CD4-positive, alpha-beta memory T cell (primary cell): ENCODE results near the gene KIAA1217. TPM values are rescaled to one million over a fixed set of nuclear protein-coding genes. Genes with fewer than 3 reads are reported as not detected.

Experiments used
- CTCF ChIA-PET: fragments of 350-600 bp; sonication (Branson Sonifier 250); formaldehyde crosslinking; loops from one replicate; lab custom pipeline; 2021; ENCODE audit warnings: inconsistent platforms; ENCODE audit not compliant: partially characterized antibody; lab: Charles Lee
- POLR2A ChIA-PET: fragments of 350-600 bp; sonication (Branson Sonifier 250); formaldehyde crosslinking; loops from one replicate; lab custom pipeline; 2021; ENCODE audit not compliant: partially characterized antibody; lab: Charles Lee
- DNase-seq, 5 donors: peaks; one replicate each; pipeline versions ENCODE4 v3.0.0 to v3.0.0-alpha.2; 2020 to 2022; ENCODE audit warnings: mixed read lengths in 1 of 5
- H3K27ac ChIP-seq: one replicate; pipeline ENCODE4 v1.7.0; 2013; ENCODE audit warnings: low read depth, low read length
- H3K27me3 ChIP-seq: 2 replicates; pipeline ENCODE4 v1.7.0; 2013; ENCODE audit warnings: mild to moderate bottlenecking, low read length, moderate library complexity; ENCODE audit not compliant: insufficient read depth
- H3K36me3 ChIP-seq: 2 replicates; pipeline ENCODE4 v1.7.0; 2013; ENCODE audit warnings: mild to moderate bottlenecking, low read length, moderate library complexity; ENCODE audit not compliant: insufficient read depth
- H3K4me1 ChIP-seq: 2 replicates; pipeline ENCODE4 v1.7.0; 2013; ENCODE audit warnings: mild to moderate bottlenecking, low read length, moderate library complexity; ENCODE audit not compliant: insufficient read depth
- H3K4me3 ChIP-seq, 2 donors: one replicate each; pipeline ENCODE4 v1.7.0; 2013; ENCODE audit warnings: low read length in 2 of 2, mild to moderate bottlenecking in 1 of 2
- H3K9me3 ChIP-seq, 2 donors: one replicate each; pipeline ENCODE4 v1.7.0; 2013; ENCODE audit warnings: low read length in 2 of 2, control low read depth in 1 of 2; ENCODE audit not compliant: control insufficient read depth in 1 of 2
- H3K27ac Mint-ChIP-seq, 7 donors: one replicate each; pipeline ENCODE4 v1.8.0; 2020 to 2021; ENCODE audit warnings: mixed read lengths in 7 of 7, mild to moderate bottlenecking in 6 of 7, inconsistent platforms in 3 of 7, moderate library complexity in 3 of 7
- H3K27me3 Mint-ChIP-seq, 2 donors: one replicate each; pipeline ENCODE4 v1.8.0; 2020 to 2021; ENCODE audit warnings: mixed read lengths in 2 of 2
- H3K36me3 Mint-ChIP-seq, 2 donors: one replicate each; pipeline ENCODE4 v1.8.0; 2020 to 2021; ENCODE audit warnings: mixed read lengths in 2 of 2, inconsistent platforms in 1 of 2, mild to moderate bottlenecking in 1 of 2
- H3K4me1 Mint-ChIP-seq, 4 donors: one replicate each; pipeline ENCODE4 v1.8.0; 2020 to 2021; ENCODE audit warnings: mixed read lengths in 4 of 4, mild to moderate bottlenecking in 1 of 4
- H3K4me3 Mint-ChIP-seq, 8 donors: one replicate each; pipeline ENCODE4 v1.8.0; 2020 to 2021; ENCODE audit warnings: mixed read lengths in 8 of 8, mild to moderate bottlenecking in 7 of 8, moderate library complexity in 6 of 8, inconsistent platforms in 3 of 8
- H3K9me3 Mint-ChIP-seq, 8 donors: one replicate each; pipeline ENCODE4 v1.8.0; 2020 to 2021; ENCODE audit warnings: mixed read lengths in 8 of 8, mild to moderate bottlenecking in 5 of 8, inconsistent platforms in 3 of 8, moderate library complexity in 1 of 8
- intact Hi-C: fragments of 100-400 bp; cut with micrococcal nuclease; formaldehyde crosslinking; loops from one replicate; pipeline ENCODE4 v1.15.1; 2023
- polyA plus RNA-seq, 2 donors: library from polyadenylated mRNA; unstranded; fragments of 300-500 nt; fragmentation: Illumina TruSeq; gene quantifications; one replicate each; pipeline ENCODE4 v1.2.3, GENCODE V29; 2021
- total RNA-seq, 2 experiments: library from RNA; stranded (reverse); gene quantifications; one replicate each; pipeline ENCODE4 v1.2.3, GENCODE V29; 2021

Gene KIAA1217
- total and polyA plus RNA-seq, 4 experiments from 2014 or later: 0.69 to 0.75 (median 0.70) TPM; not detected in 1

GRCh38 chr10:24531439-24531838 lies 322.5 kb downstream of the KIAA1217 start:
- Mint-ChIP-seq H3K27me3 (peaks cover 0 to 1% of the 10 kb centered on the region in 2 donors), H3K4me3 (no peak overlapping the region), H3K27ac (no peak overlapping the region), H3K36me3 (no peaks in the 10 kb centered on the region), H3K4me1 (no peaks in the 10 kb centered on the region), H3K9me3 (peaks cover 0 to 4% (median 0%) of the 10 kb centered on the region in 8 donors)
- ChIA-PET POLR2A (no interaction called here), CTCF (interaction anchor here (1.3 kb wide), 1 partner anchor 13 kb away, joined by 3 read pairs; no protein-coding TSS in a partner anchor)
- Histone ChIP-seq H3K36me3 (no peaks in the 10 kb centered on the region), H3K4me1 (no peaks in the 10 kb centered on the region), H3K4me3 (no peak overlapping the region), H3K27me3 (no peaks in the 10 kb centered on the region), H3K27ac (no peak overlapping the region), H3K9me3 (no peaks in the 10 kb centered on the region)
- DNase-seq: no peak
- intact Hi-C loops: no loop called here

DNA sequence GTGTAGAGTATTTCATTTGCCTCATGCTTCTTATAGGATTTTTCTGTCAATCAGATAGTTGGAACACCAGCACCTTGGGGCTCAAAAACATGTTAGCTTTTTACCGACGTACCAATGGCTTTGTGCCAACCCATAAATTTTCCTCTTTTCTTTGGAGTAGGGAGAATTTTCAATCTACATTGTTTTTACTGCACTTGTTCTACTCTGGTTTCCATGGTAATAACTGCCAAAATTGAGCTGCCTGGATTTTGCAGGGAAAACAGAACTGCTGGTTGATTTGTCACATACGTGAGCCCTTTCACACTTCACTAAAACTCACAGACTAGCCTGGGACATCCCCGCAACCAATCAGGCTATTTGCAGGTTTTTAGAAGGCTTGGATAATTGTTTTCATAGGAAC lies 325.0 kb downstream of the KIAA1217 start:
- Mint-ChIP-seq H3K4me1 (no peaks in the 10 kb centered on the region), H3K27ac (no peak overlapping the region), H3K4me3 (no peak overlapping the region), H3K36me3 (no peaks in the 10 kb centered on the region), H3K9me3 (peaks cover 0 to 4% (median 0%) of the 10 kb centered on the region in 8 donors), H3K27me3 (peaks cover 0 to 1% of the 10 kb centered on the region in 2 donors)
- no peak overlapping the region for H3K4me3 ChIP-seq
- ChIA-PET CTCF (no interaction called here), POLR2A (no interaction called here)
- H3K9me3 ChIP-seq: no peaks in the 10 kb centered on the region
- intact Hi-C loops: no loop called here
- H3K36me3 ChIP-seq: no peaks in the 10 kb centered on the region
- no peaks in the 10 kb centered on the region for H3K27me3 ChIP-seq
- no peak for DNase-seq
- H3K4me1 ChIP-seq: no peaks in the 10 kb centered on the region
- no peak overlapping the region for H3K27ac ChIP-seq

DNA sequence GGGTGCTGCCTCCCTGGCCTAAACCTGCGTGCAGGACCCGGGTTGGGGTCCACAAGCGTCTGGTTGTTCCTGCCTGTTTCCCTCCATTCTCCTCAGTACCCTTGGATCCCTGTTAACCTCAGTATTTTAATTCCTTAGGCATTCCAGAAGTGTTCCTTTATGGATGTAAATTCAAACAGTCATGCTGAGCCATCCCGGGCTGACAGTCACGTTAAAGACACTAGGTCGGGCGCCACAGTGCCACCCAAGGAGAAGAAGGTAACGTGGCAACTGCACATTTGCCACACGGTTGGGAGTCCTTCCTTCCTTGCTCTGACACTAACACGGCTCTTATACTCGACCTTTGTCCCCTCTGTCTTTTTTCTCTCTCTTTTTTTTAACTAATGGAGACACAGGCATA lies 327.7 kb downstream of the KIAA1217 start:
- Histone ChIP-seq H3K9me3 (no peaks in the 10 kb centered on the region), H3K36me3 (no peaks in the 10 kb centered on the region), H3K4me1 (no peaks in the 10 kb centered on the region), H3K4me3 (no peak overlapping the region), H3K27ac (no peak overlapping the region), H3K27me3 (no peaks in the 10 kb centered on the region)
- no peak for DNase-seq
- Mint-ChIP-seq H3K36me3 (no peaks in the 10 kb centered on the region), H3K9me3 (peaks cover 0 to 4% (median 0%) of the 10 kb centered on the region in 8 donors), H3K27ac (no peak overlapping the region), H3K4me1 (no peaks in the 10 kb centered on the region), H3K27me3 (no peaks in the 10 kb centered on the region), H3K4me3 (no peak overlapping the region)
- ChIA-PET POLR2A (no interaction called here), CTCF (no interaction called here)
- intact Hi-C loops: no loop called here

DNA sequence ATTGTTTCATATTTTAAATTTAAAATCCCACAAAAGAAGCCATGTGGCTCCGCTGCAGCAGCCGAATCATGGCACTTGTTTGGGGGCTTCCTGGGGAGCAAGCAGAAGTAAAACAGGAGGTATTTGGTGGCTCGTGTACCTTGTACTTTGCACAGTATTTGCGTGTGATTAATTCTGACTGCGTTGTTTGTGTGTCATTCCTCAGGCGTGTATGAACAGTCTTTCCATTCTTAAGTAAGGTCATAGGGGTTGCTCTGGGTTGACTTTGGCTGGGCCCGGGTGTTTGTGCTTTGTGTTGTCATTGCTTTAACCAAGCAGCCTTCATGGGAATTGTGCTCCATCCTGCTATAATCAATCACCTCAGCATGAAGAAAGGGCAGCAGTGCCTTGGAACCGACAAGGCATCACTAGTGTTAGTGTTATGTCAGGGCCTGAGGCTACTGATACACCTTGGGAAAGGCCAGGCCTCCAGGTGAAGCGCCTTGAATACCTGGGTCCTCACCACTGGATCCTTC lies 332.4 kb downstream of the KIAA1217 start:
- Histone ChIP-seq H3K36me3 (no peaks in the 10 kb centered on the region), H3K27me3 (no peaks in the 10 kb centered on the region), H3K27ac (no peak overlapping the region), H3K9me3 (no peaks in the 10 kb centered on the region), H3K4me3 (no peak overlapping the region), H3K4me1 (no peaks in the 10 kb centered on the region)
- Mint-ChIP-seq H3K36me3 (no peaks in the 10 kb centered on the region), H3K9me3 (no peaks in the 10 kb centered on the region), H3K4me3 (no peak overlapping the region), H3K27ac (no peak overlapping the region), H3K27me3 (peaks cover 0 to 2% of the 10 kb centered on the region in 2 donors), H3K4me1 (no peaks in the 10 kb centered on the region)
- ChIA-PET CTCF (no interaction called here), POLR2A (no interaction called here)
- intact Hi-C loops: no loop called here
- no peak for DNase-seq

GRCh38 chr10:24542314-24543270 lies 333.7 kb downstream of the KIAA1217 start:
- Mint-ChIP-seq H3K36me3 (no peaks in the 10 kb centered on the region), H3K4me1 (no peaks in the 10 kb centered on the region), H3K4me3 (no peak overlapping the region), H3K27ac (no peak overlapping the region), H3K27me3 (peaks cover 0 to 2% of the 10 kb centered on the region in 2 donors), H3K9me3 (no peaks in the 10 kb centered on the region)
- Histone ChIP-seq H3K4me3 (no peak overlapping the region), H3K27me3 (no peaks in the 10 kb centered on the region), H3K9me3 (no peaks in the 10 kb centered on the region), H3K36me3 (no peaks in the 10 kb centered on the region), H3K27ac (no peak overlapping the region), H3K4me1 (no peaks in the 10 kb centered on the region)
- no peak for DNase-seq
- POLR2A ChIA-PET: no interaction called here
- CTCF ChIA-PET: no interaction called here
- intact Hi-C loops: no loop called here

- CTCF ChIA-PET: no interaction called here
- H3K27ac ChIP-seq: no peak overlapping the region
- H3K36me3 ChIP-seq: no peaks in the 10 kb centered on the region
- no peaks in the 10 kb centered on the region for H3K27me3 ChIP-seq
- no peaks in the 10 kb centered on the region for H3K4me1 Mint-ChIP-seq
- H3K9me3 ChIP-seq: no peaks in the 10 kb centered on the region
- H3K4me3 ChIP-seq: no peak overlapping the region
- no peak for DNase-seq
- H3K9me3 Mint-ChIP-seq: no peaks in the 10 kb centered on the region
- H3K4me3 Mint-ChIP-seq: no peak overlapping the region
- POLR2A ChIA-PET: no interaction called here
- H3K27ac Mint-ChIP-seq: no peak overlapping the region
- no peaks in the 10 kb centered on the region for H3K36me3 Mint-ChIP-seq
- no peaks in the 10 kb centered on the region for H3K4me1 ChIP-seq
- H3K27me3 Mint-ChIP-seq: peaks cover 0 to 6% of the 10 kb centered on the region in 2 donors
- intact Hi-C loops: no loop called here
Measured at GRCh38 chr10:24544776-24545175, 335.8 kb downstream of the KIAA1217 start.

GRCh38 chr10:24545585-24545984 lies 336.6 kb downstream of the KIAA1217 start:
- intact Hi-C loops: no loop called here
- no peak overlapping the region for H3K27ac ChIP-seq
- Mint-ChIP-seq H3K9me3 (no peaks in the 10 kb centered on the region), H3K4me3 (no peak overlapping the region), H3K4me1 (no peaks in the 10 kb centered on the region), H3K27me3 (peaks cover 0 to 6% of the 10 kb centered on the region in 2 donors), H3K36me3 (no peaks in the 10 kb centered on the region), H3K27ac (no peak overlapping the region)
- no peaks in the 10 kb centered on the region for H3K36me3 ChIP-seq
- ChIA-PET CTCF (no interaction called here), POLR2A (no interaction called here)
- H3K4me3 ChIP-seq: no peak overlapping the region
- DNase-seq: no peak
- H3K27me3 ChIP-seq: no peaks in the 10 kb centered on the region
- no peaks in the 10 kb centered on the region for H3K4me1 ChIP-seq
- no peaks in the 10 kb centered on the region for H3K9me3 ChIP-seq
